Activated CD8-positive, alpha-beta memory T cell treated with anti-CD3 and anti-CD28 coated beads, Interleukin-2, amount 10 ng/mL, durations not matched to agents 7 days and 5 days (primary cell): Measurements from ENCODE around the gene SLC25A41. TPM values are rescaled to one million over a fixed set of nuclear protein-coding genes. Genes with fewer than 3 reads are reported as not detected.

Experiments
- ATAC-seq: fragments of 150-1000 bp; cut with Tn5 transposase; one replicate; pipeline ENCODE4 v1.10.0; 2021; ENCODE audit warnings: moderate library complexity
- CTCF ChIA-PET: fragments of 350-600 bp; sonication (Branson Sonifier 250); formaldehyde crosslinking; loops from one replicate; lab custom pipeline; 2021; ENCODE audit warnings: antibody characterized with exemption; lab: Charles Lee
- DNase-seq: peaks from one replicate; pipeline ENCODE4 v3.0.0-alpha.2; 2020
- H3K27ac Mint-ChIP-seq: one replicate; pipeline ENCODE4 v1.8.0; 2021; ENCODE audit warnings: mild to moderate bottlenecking, mixed read lengths
- H3K27me3 Mint-ChIP-seq: one replicate; pipeline ENCODE4 v1.8.0; 2021; ENCODE audit warnings: mixed read lengths
- H3K36me3 Mint-ChIP-seq: one replicate; pipeline ENCODE4 v1.8.0; 2021; ENCODE audit warnings: mild to moderate bottlenecking, mixed read lengths
- H3K4me1 Mint-ChIP-seq: one replicate; pipeline ENCODE4 v1.8.0; 2021; ENCODE audit warnings: mixed read lengths
- H3K4me3 Mint-ChIP-seq: one replicate; pipeline ENCODE4 v1.8.0; 2021; ENCODE audit warnings: mild to moderate bottlenecking, moderate library complexity, mixed read lengths
- H3K9me3 Mint-ChIP-seq: one replicate; pipeline ENCODE4 v1.8.0; 2022; ENCODE audit warnings: low read depth, mixed read lengths
- total RNA-seq, 2 experiments: library from RNA; stranded (reverse); gene quantifications; one replicate each; pipeline ENCODE4 v1.2.3, GENCODE V29; 2021

SLC25A41 gene
- under 1 TPM; 0.44 to 0.52 TPM for total RNA-seq

DNA sequence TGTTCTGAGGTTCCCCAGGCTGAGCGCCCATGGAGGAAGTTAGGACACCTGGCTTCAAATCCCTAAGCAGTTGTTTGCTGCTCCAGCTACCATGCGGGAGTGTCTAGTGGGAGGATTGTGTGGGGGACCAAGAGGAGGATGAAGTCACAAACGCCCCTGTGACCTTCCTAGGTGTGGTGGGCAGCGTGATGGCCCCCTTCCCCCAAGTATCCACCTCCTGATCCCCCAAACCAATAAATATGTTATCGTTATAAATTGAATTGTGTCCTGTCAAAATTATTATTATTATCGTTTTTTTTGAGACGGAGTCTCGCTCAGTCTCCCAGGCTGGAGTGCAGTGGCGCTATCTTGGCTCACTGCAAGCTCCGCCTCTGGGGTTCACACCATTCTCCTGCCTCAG, at the start of gene SLC25A41:
Gene SLC25A41, minus strand, starts transcription at position 101 of the 400 bp plus-strand sequence. Its CDS starts 70 bp downstream, at position 31.
- Mint-ChIP-seq H3K9me3 (no peaks in the 10 kb centered on the region), H3K36me3 (no peaks in the 10 kb centered on the region), H3K27ac (no peak within 1 kb of the TSS), H3K27me3 (no peaks in the 10 kb centered on the region), H3K4me3 (no peak within 1 kb of the TSS), H3K4me1 (peaks cover 12% of the 10 kb centered on the region)
- DNase-seq, result no peak
- CTCF ChIA-PET, result no interaction called here
- ATAC-seq, result no peak

DNA sequence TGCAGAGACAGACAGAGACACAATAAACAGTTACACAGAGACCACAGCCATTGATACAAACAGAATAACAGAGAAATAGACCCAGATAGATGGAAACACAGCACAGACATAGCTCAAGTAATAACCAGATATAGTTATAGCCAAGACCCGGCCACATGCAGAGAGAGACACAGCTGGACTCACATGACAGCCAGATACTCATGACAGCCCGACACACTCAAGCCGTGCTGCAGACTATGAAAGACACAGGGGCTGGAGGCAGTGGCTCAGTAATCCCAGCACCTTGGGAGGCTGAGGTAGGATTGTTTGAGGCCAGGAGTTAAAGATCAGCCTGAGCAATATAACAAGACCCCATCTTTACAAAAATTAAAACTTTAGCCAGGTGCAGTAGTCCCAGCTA, 49.7 kb upstream of the SLC25A41 start:
- no peaks in the 10 kb centered on the region for H3K27me3 Mint-ChIP-seq
- CTCF ChIA-PET, result no interaction called here
- no peak overlapping the region for H3K4me3 Mint-ChIP-seq
- peak overlapping the region; percentile 30 for H3K27ac Mint-ChIP-seq
- no peak for DNase-seq
- no peaks in the 10 kb centered on the region for H3K9me3 Mint-ChIP-seq
- no peak for ATAC-seq
- peaks cover 35% of the 10 kb centered on the region for H3K4me1 Mint-ChIP-seq
- H3K36me3 Mint-ChIP-seq, result peaks cover 3% of the 10 kb centered on the region

DNA sequence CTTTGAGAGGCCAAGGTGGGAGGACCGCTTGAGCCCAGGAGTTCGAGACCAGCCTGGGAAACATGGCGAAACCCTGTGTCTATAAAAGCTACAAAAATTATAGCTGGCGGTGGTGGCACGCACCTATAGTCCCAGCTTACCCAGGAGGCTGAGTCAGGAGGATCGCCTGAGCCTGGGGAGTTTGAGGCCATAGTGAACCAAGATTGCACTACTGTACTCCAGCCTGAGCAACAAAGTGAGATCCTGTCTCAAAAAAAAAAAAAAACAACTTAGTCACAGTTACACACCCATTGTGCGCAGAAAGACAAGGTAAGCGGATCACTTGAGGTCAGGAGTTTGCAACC, 48.8 kb upstream of the SLC25A41 start:
- DNase-seq, result no peak
- peaks cover 5% of the 10 kb centered on the region for H3K36me3 Mint-ChIP-seq
- peak overlapping the region; percentile 97 for H3K4me3 Mint-ChIP-seq
- H3K27me3 Mint-ChIP-seq, result no peaks in the 10 kb centered on the region
- peak overlapping the region; percentile 97 for H3K27ac Mint-ChIP-seq
- H3K9me3 Mint-ChIP-seq, result no peaks in the 10 kb centered on the region
- CTCF ChIA-PET, result interaction anchor here (1.1 to 2.6 kb wide), 10 partner anchors 8 to 381 kb away, joined by 3 to 23 read pairs (median 8); partner anchors contain the start of genes SLC25A23 and TUBB4A
- H3K4me1 Mint-ChIP-seq, result peaks cover 35% of the 10 kb centered on the region
- no peak for ATAC-seq

DNA sequence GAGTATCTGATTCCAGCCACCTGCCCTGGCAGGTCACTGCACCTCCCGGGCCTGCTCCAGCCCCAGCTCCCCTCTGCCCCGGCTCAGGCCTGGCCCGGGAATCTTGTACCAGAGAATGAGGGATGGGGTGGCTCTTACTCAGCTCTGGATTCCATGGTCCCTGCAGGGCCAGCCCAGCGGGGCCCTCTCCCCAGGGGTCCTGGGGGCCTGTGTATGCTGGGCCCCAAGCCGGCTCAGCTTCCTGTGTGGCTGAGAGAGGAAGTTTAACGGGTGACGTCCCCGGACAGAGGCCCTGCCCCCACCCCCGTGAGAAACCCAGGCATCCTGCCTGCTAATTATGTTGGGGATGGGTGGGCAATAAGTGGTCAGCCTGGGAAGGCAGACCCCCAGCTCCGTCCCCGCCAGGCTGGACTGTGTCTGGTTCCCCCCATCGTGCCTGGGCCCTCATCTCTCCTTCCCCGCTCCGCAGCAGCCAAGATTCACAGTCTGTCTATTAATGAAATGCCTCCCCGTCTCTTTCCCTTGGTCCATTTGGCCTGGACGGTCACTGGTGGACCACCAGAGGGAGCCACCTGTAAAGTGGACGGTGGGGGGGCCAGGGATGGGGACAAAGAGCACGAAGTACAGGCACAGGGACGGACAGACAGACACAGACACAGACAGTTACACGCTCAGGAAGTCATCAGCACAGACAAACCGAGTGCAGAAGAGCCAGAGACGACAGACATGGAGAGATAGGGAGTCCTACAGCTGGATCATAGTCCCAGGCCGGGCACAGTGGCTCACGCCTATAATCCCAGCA, 48.2 kb upstream of the SLC25A41 start, which contains the start of gene DENND1C:
Gene DENND1C, minus strand, starts transcription at position 247 of the 802 bp plus-strand sequence. Its CDS starts 92 bp downstream, at position 155.
- H3K36me3 Mint-ChIP-seq, result peaks cover 8% of the 10 kb centered on the region
- H3K9me3 Mint-ChIP-seq, result no peaks in the 10 kb centered on the region
- peak within 1 kb of the TSS; percentile 97 for H3K27ac Mint-ChIP-seq
- DNase-seq, result peak; percentile 90
- peak; percentile 93 for ATAC-seq
- CTCF ChIA-PET, result interaction anchor here (0.6 to 2.6 kb wide), 15 partner anchors 9 to 382 kb away, joined by 3 to 23 read pairs (median 5); partner anchors contain the start of genes KHSRP, SLC25A23 and TUBB4A
- peaks cover 35% of the 10 kb centered on the region for H3K4me1 Mint-ChIP-seq
- H3K27me3 Mint-ChIP-seq, result no peaks in the 10 kb centered on the region
- peak within 1 kb of the TSS; percentile 97 for H3K4me3 Mint-ChIP-seq

DNA sequence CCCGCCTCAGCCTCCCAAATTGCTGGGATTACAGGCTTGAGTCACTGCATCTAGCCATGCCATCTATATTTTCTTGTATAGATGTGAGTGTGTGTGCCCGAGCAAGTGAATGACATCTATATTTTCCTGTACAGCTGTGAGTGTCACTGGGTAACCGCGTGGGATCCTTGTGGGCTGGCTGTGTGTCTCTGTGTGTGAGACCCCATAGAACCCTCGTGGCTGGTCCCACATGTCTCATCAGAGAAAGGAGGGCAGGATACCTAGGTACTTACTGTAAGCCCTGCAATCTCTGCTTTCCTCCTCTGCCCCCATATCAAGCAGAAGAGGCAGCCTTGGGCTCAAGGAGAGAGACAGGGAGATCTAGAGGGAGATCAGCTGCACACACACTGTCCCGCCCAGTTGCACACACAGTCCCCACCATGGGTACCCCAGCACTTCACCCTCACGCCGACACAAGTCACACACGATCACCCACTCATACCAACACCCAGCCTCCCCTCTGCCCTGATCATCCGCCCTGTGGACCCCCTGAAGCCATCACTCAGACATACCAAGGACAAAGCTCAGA, 47.4 kb upstream of the SLC25A41 start:
- DNase-seq (peak; percentile 59), ATAC-seq (peak; percentile 26)
- no peaks in the 10 kb centered on the region for H3K9me3 Mint-ChIP-seq
- CTCF ChIA-PET, result interaction anchor here (0.9 to 2.6 kb wide), 14 partner anchors 8 to 383 kb away, joined by 3 to 23 read pairs (median 6); partner anchors contain the start of genes KHSRP, SLC25A23 and TUBB4A
- H3K27ac Mint-ChIP-seq, result peak overlapping the region; percentile 97
- peaks cover 37% of the 10 kb centered on the region for H3K4me1 Mint-ChIP-seq
- H3K36me3 Mint-ChIP-seq, result peaks cover 14% of the 10 kb centered on the region
- no peaks in the 10 kb centered on the region for H3K27me3 Mint-ChIP-seq
- peak overlapping the region; percentile 97 for H3K4me3 Mint-ChIP-seq

DNA sequence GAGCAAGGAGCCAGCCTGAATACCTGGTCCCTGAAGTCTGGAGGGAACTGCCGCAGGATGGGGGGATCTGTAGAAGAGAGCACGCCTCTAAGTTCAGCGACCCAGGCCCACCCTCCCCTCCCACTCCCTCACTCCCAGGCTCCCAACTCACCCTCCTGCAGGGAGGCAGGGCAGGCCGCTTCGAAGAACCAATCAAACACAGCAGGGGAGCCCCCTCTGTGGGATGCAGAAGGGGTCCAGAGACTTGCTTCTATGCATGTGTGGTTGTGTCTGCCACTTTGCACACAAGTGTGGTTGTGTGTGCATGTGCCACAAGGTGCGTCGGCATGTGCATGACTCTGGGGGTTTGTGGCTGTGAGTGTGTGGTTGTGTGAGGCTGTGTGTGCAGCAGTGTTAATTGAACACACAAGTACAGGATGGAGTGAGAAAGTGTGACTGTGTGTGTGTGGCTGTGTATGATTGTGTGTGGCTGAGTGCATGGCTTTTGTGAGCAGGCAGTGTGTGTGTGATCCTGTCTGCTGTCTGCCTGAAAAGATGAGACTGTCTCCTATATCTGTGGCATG, 46.4 kb upstream of the SLC25A41 start:
- H3K4me3 Mint-ChIP-seq, result peak overlapping the region; percentile 97
- H3K9me3 Mint-ChIP-seq, result no peaks in the 10 kb centered on the region
- peaks cover 38% of the 10 kb centered on the region for H3K4me1 Mint-ChIP-seq
- H3K36me3 Mint-ChIP-seq, result peaks cover 15% of the 10 kb centered on the region
- H3K27ac Mint-ChIP-seq, result peak overlapping the region; percentile 97
- ATAC-seq (no peak), DNase-seq (no peak)
- CTCF ChIA-PET, result interaction anchor here (2.6 kb wide), 1 partner anchor 23 kb away, joined by 23 read pairs; the partner anchor contains the start of gene TUBB4A
- no peaks in the 10 kb centered on the region for H3K27me3 Mint-ChIP-seq

DNA sequence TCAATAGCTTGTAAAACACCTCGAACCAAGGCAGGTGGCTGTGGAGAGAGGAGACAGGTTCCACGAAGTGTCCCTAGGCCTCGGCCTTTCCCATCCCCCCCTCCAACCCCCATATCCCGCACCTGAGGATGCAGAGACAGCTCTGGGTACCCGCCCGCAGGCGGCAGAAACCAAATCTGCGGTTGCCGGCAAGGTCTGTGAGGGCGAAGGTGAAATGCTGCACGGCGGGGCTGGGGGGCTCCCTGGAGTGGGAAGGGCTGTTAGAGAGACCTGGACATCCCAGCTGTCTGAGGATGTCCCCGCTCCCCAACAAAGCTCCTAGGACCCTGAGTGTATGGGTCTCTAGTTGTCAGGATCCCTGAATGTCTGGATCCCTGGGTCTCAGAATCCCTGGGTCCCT, 45.3 kb upstream of the SLC25A41 start:
- Mint-ChIP-seq H3K4me1 (peaks cover 36% of the 10 kb centered on the region), H3K27me3 (no peaks in the 10 kb centered on the region), H3K36me3 (peaks cover 17% of the 10 kb centered on the region), H3K9me3 (no peaks in the 10 kb centered on the region), H3K27ac (no peak overlapping the region), H3K4me3 (no peak overlapping the region)
- DNase-seq (no peak), ATAC-seq (no peak)
- CTCF ChIA-PET, result no interaction called here

DNA sequence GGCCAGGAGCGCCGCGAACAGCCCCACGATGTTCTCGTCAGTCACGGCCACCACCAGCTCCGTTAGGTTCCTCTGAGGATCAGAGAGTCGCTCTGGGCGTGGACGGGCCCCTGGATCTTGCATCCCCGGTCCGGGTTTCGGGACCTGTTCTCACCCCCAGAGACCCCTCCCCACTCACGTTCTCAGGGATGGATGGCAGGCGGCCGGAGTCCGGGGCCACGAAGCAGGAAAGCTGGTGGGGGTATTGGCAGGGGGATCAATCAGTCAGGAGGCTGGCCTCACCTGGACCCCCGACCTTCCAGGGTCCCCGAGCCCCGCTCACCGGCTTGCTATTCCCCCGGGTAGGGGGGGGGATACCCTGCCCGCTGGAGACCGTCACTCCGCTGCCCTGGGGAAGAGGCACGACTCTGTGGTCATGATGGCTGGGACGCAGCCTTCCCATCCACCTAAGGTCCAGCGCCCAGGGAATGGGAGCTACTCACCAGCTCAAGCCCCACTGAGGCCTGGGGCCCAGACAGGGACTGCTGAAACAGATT, 43.4 kb upstream of the SLC25A41 start:
- peaks cover 19% of the 10 kb centered on the region for H3K36me3 Mint-ChIP-seq

DNA sequence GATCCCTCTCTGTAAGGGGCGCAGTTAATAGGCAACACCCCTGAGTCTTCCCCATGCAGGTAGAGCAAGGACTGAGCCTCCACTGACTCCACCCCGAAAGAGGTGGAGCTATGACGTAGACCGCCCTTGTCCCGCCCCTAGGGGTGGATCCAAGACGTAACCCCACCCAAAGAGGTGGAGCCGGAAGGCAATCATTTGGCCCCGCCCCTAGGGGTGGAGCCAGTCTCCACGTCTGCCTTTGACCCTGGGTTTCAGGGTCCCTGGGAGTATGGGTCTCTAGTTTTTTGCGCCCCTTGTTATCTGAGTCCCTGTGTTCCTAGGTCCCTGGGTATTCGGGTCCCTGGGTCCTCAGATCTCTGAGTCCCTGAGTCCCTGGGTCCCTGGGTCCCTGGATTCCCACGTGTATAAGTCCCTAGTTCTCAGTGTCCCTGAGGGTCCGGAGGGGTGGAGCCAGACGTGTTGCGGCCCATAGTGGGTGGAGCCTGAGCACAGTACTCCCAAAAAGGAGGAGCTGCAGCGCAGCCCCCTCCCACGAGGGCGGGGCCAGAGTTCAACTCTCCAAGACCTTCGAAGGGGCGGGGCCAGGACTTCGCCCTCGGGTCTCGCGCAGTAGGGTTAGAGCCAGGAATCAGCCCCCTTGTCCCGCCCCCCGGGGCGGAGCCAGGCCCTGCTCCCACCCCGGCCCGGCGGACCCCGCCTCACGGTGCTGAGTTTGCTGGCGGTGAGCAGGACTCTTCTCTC, 42.8 kb upstream of the SLC25A41 start:
- H3K27ac Mint-ChIP-seq, result no peak overlapping the region
- CTCF ChIA-PET, result interaction anchor here (0.5 kb wide), 1 partner anchor 23 kb away, joined by 3 read pairs; no protein-coding TSS in a partner anchor
- ATAC-seq (peak; percentile 91), DNase-seq (peak; percentile 76)
- peaks cover 19% of the 10 kb centered on the region for H3K4me1 Mint-ChIP-seq
- H3K27me3 Mint-ChIP-seq, result no peaks in the 10 kb centered on the region
- no peaks in the 10 kb centered on the region for H3K9me3 Mint-ChIP-seq
- peaks cover 19% of the 10 kb centered on the region for H3K36me3 Mint-ChIP-seq
- H3K4me3 Mint-ChIP-seq, result no peak overlapping the region

More for the DNA sequence above, 43.4 kb upstream of the SLC25A41 start:
- H3K27me3 Mint-ChIP-seq, result no peaks in the 10 kb centered on the region
- H3K27ac Mint-ChIP-seq, result no peak overlapping the region
- no peak for DNase-seq
- H3K9me3 Mint-ChIP-seq, result no peaks in the 10 kb centered on the region
- H3K4me3 Mint-ChIP-seq, result no peak overlapping the region
- peaks cover 22% of the 10 kb centered on the region for H3K4me1 Mint-ChIP-seq
- no peak for ATAC-seq
- CTCF ChIA-PET, result no interaction called here

DNA sequence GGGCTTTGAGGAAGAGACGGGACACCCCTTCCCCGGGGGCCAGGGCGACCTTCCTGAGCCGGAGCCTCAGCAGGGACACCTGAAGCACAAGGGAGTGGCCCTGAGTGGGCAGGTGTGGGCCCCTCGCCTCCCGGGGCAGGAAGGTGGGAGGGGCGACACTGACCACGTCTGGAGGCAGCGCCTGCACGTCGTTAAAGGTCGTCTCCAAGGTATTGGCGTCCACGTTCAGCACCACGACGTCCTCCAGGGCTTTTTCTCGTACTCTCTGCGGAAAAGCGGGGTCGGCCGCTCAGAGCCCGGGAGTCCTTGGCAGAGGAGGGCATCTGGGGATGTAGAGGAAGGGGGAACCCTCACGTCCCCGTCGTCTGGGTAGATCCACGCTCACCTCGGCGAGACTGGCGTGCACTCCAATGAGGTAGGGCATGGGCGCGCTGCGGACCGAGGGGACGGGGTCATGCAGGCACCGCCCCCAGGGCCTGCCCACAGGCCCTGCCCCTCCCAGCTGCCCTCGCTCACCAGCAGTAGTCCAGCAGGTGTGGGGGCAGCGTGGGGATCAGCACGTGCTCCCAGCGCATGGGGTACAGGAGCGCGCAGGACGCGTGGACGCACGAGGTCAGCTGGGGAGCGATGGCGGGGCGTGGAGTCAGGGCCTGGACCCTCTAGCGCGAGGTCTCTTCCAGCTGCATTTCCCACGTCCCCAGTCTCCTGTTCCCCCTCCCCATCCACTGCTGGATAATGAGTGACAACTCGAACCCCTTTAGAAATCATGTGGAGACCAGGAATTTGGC, 42.0 kb upstream of the SLC25A41 start:
- Mint-ChIP-seq H3K9me3 (no peaks in the 10 kb centered on the region), H3K27me3 (no peaks in the 10 kb centered on the region), H3K27ac (no peak overlapping the region), H3K4me3 (no peak overlapping the region), H3K4me1 (peaks cover 13% of the 10 kb centered on the region), H3K36me3 (peaks cover 21% of the 10 kb centered on the region)
- CTCF ChIA-PET, result interaction anchor here (0.5 kb wide), 1 partner anchor 24 kb away, joined by 3 read pairs; no protein-coding TSS in a partner anchor
- no peak for ATAC-seq
- DNase-seq, result no peak

DNA sequence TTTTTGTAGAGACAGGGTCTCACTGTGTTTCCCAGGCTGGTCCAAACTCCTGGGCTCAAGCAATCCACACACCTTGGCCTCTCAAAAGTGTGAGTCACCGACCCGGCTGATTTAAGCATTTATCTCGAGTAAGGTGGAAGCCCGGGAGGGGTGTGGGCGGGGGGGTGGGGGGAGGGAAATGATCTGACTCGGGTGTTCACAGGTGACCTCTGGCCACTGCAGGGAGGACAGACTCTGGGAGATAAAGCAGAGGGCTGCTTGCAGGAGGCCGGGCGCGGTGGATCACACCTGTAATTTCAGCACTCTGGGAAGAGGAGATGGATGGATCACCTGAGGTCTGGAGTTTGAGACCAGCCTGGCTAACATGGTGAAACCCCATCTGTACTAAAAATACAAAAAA, 40.1 kb upstream of the SLC25A41 start:
- no peak for DNase-seq
- H3K9me3 Mint-ChIP-seq, result no peaks in the 10 kb centered on the region
- H3K4me3 Mint-ChIP-seq, result no peak overlapping the region
- H3K27me3 Mint-ChIP-seq, result no peaks in the 10 kb centered on the region
- H3K36me3 Mint-ChIP-seq, result peaks cover 23% of the 10 kb centered on the region
- CTCF ChIA-PET, result interaction anchor here (2.1 kb wide), 1 partner anchor 8 kb away, joined by 9 read pairs; the partner anchor contains the start of gene DENND1C
- H3K4me1 Mint-ChIP-seq, result peaks cover 3% of the 10 kb centered on the region
- no peak overlapping the region for H3K27ac Mint-ChIP-seq
- no peak for ATAC-seq

DNA sequence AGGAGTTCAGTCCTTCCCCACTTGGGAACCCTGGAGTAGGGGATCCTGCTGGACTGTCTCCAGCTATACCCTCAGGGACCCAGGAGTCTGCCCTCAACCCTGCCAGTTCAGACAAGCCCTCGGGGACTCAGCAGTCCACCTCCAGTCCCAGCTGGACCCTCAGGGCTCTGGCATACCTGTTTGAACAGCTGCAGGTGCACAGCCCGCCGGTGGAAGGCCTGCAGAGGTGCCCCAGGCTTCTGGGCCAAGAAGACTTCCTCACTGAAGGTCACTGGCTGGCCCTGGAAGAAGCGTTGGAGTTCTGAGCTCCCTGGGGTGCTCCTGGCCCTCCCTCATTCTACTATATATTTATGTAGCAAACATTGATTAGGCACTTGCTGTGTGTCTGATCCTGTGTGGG, 39.1 kb upstream of the SLC25A41 start:
- ATAC-seq (no peak), DNase-seq (no peak)
- Mint-ChIP-seq H3K4me1 (peaks cover 3% of the 10 kb centered on the region), H3K36me3 (peaks cover 26% of the 10 kb centered on the region), H3K9me3 (no peaks in the 10 kb centered on the region), H3K27ac (no peak overlapping the region), H3K4me3 (no peak overlapping the region), H3K27me3 (no peaks in the 10 kb centered on the region)
- CTCF ChIA-PET, result interaction anchor here (2.1 kb wide), 1 partner anchor 9 kb away, joined by 9 read pairs; the partner anchor contains the start of gene DENND1C
